SU-DHL-6 (cell line): Measurements from ENCODE around the gene ITPA.

Source experiments
- H2AFZ ChIP-seq: fragments of 200-600 bp; sonication (generic); 2 replicates; pipeline ENCODE4 v1.6.1; 2014; ENCODE audit warnings: low read depth, mild to moderate bottlenecking, moderate library complexity, mixed read lengths, antibody characterized with exemption, low read length; ENCODE audit not compliant: severe bottlenecking
- H3F3A ChIP-seq: fragments of 200-600 bp; shearing (Covaris generic); 2 replicates; pipeline ENCODE4 v1.6.0; 2016; ENCODE audit warnings: antibody characterized with exemption, mild to moderate bottlenecking; ENCODE audit not compliant: insufficient read depth
- H3K27ac ChIP-seq: fragments of 200-600 bp; sonication (generic); 2 replicates; pipeline ENCODE4 v1.5.1; 2016; ENCODE audit warnings: low read depth, mild to moderate bottlenecking, low read length, moderate library complexity, mixed read lengths
- H3K27me3 ChIP-seq: fragments of 200-600 bp; sonication (generic), shearing (Covaris generic); 2 replicates; pipeline ENCODE4 v1.6.0; 2014; ENCODE audit warnings: mild to moderate bottlenecking, low read length
- H3K36me3 ChIP-seq: fragments of 200-600 bp; sonication (generic); 2 replicates; pipeline ENCODE4 v1.6.1; 2014; ENCODE audit warnings: mild to moderate bottlenecking, low read length, mixed read lengths
- H3K4me2 ChIP-seq: fragments of 300-600, 200-600 bp; shearing (Covaris generic), sonication (generic); 2 replicates; pipeline ENCODE4 v1.6.0; 2014; ENCODE audit warnings: low read length, low read depth, mild to moderate bottlenecking; ENCODE audit not compliant: poor library complexity, severe bottlenecking
- H3K4me3 ChIP-seq: fragments of 200-600 bp; sonication (generic); 2 replicates; pipeline ENCODE4 v1.5.1; 2014; ENCODE audit warnings: antibody characterized with exemption, low read length, mild to moderate bottlenecking, mixed read lengths; ENCODE audit not compliant: insufficient read depth, poor library complexity, severe bottlenecking
- H3K79me2 ChIP-seq: fragments of 200-600 bp; sonication (generic); 2 replicates; pipeline ENCODE4 v1.6.1; 2014; ENCODE audit warnings: mild to moderate bottlenecking, low read length, moderate library complexity; ENCODE audit not compliant: insufficient read depth
- H3K9ac ChIP-seq: fragments of 200-600 bp; sonication (generic); 2 replicates; pipeline ENCODE4 v1.7.0; 2014; ENCODE audit warnings: mild to moderate bottlenecking, low read length
- H3K9me2 ChIP-seq: fragments of 200-600 bp; sonication (generic); replicated peaks from 2 replicates; pipeline ENCODE4 v1.6.1; 2014; ENCODE audit warnings: low read length; ENCODE audit not compliant: insufficient read depth
- H3K9me3 ChIP-seq: fragments of 200-600 bp; sonication (generic); 2 replicates; pipeline ENCODE4 v1.6.1; 2014; ENCODE audit warnings: low read length, mixed read lengths; ENCODE audit not compliant: insufficient read depth
- H4K20me1 ChIP-seq: fragments of 200-600 bp; sonication (generic); 2 replicates; pipeline ENCODE4 v1.6.1; 2014; ENCODE audit warnings: low read depth, mild to moderate bottlenecking, antibody characterized with exemption, low read length, moderate library complexity, mixed read lengths
- EZH2phosphoT487 ChIP-seq: fragments of 200-600 bp; sonication (generic), shearing (Covaris generic); conservative IDR thresholded peaks from 2 replicates; pipeline ENCODE4 v1.6.1; 2018; ENCODE audit warnings: mild to moderate bottlenecking, antibody characterized with exemption, low read length, moderate library complexity, mixed read lengths
- TF ChIP-seq, protein P1 (sequence below): fragments of 200-600 bp; sonication (generic); IDR thresholded peaks from one replicate; pipeline ENCODE4 v1.5.1; 2017; ENCODE audit warnings: antibody characterized with exemption, mild to moderate bottlenecking, low read length, moderate library complexity; ENCODE audit not compliant: insufficient read depth, poor library complexity, severe bottlenecking

ITPA gene

GRCh38 chr20:3221398-3222226, 12.3 kb downstream of the ITPA start:
- Histone ChIP-seq H3K27ac (no peak overlapping the region), H3K79me2 (no peaks in the 10 kb centered on the region), H3K9me3 (no peaks in the 10 kb centered on the region), H3K4me2 (no peak overlapping the region), H4K20me1 (no peaks in the 10 kb centered on the region), H3K27me3 (no peaks in the 10 kb centered on the region), H3F3A (peaks cover 4% of the 10 kb centered on the region; the same call in 1 of the 2 replicates), H3K36me3 (no peaks in the 10 kb centered on the region), H3K4me3 (no peak overlapping the region), H3K9ac (no peak overlapping the region), H3K9me2 (no peaks in the 10 kb centered on the region), H2AFZ (no peak overlapping the region)
- TF ChIP-seq EZH2phosphoT487: no peak
- TF ChIP-seq, protein P1, sequence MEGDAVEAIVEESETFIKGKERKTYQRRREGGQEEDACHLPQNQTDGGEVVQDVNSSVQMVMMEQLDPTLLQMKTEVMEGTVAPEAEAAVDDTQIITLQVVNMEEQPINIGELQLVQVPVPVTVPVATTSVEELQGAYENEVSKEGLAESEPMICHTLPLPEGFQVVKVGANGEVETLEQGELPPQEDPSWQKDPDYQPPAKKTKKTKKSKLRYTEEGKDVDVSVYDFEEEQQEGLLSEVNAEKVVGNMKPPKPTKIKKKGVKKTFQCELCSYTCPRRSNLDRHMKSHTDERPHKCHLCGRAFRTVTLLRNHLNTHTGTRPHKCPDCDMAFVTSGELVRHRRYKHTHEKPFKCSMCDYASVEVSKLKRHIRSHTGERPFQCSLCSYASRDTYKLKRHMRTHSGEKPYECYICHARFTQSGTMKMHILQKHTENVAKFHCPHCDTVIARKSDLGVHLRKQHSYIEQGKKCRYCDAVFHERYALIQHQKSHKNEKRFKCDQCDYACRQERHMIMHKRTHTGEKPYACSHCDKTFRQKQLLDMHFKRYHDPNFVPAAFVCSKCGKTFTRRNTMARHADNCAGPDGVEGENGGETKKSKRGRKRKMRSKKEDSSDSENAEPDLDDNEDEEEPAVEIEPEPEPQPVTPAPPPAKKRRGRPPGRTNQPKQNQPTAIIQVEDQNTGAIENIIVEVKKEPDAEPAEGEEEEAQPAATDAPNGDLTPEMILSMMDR: no peak

GRCh38 chr20:3222635-3223600, 13.6 kb downstream of the ITPA start:
- H3K27me3 ChIP-seq: no peaks in the 10 kb centered on the region
- H4K20me1 ChIP-seq: no peaks in the 10 kb centered on the region
- no peak overlapping the region for H3K9ac ChIP-seq
- no peak overlapping the region for H3K27ac ChIP-seq
- no peaks in the 10 kb centered on the region for H3F3A ChIP-seq
- TF ChIP-seq, protein P1: no peak
- no peak for TF ChIP-seq EZH2phosphoT487
- H3K4me3 ChIP-seq: no peak overlapping the region
- no peak overlapping the region for H3K4me2 ChIP-seq
- no peaks in the 10 kb centered on the region for H3K79me2 ChIP-seq
- H3K36me3 ChIP-seq: no peaks in the 10 kb centered on the region
- no peaks in the 10 kb centered on the region for H3K9me2 ChIP-seq
- no peaks in the 10 kb centered on the region for H3K9me3 ChIP-seq
- no peak overlapping the region for H2AFZ ChIP-seq

GRCh38 chr20:3223651-3223993, 14.3 kb downstream of the ITPA start:
- Histone ChIP-seq H3K9ac (no peak overlapping the region), H3K4me3 (no peak overlapping the region), H3K36me3 (no peaks in the 10 kb centered on the region), H3F3A (no peaks in the 10 kb centered on the region), H3K27ac (no peak overlapping the region), H3K9me2 (no peaks in the 10 kb centered on the region), H2AFZ (no peak overlapping the region), H3K27me3 (no peaks in the 10 kb centered on the region), H3K9me3 (no peaks in the 10 kb centered on the region), H4K20me1 (no peaks in the 10 kb centered on the region), H3K4me2 (no peak overlapping the region), H3K79me2 (no peaks in the 10 kb centered on the region)
- no peak for TF ChIP-seq EZH2phosphoT487
- TF ChIP-seq, protein P1: no peak
